Stimulated activated CD8-positive, alpha-beta memory T cell treated with anti-CD3 and anti-CD28 coated beads, Interleukin-7, amount 100 ng/mL, for 4 hours (primary cell): ENCODE measurements around the gene CAMSAP1.
"Not testable (repeated sequence)": the region's sequence is repeated elsewhere in the genome, so short reads cannot be mapped to it uniquely, and the experiment has no call there.

Experiments
- DNase-seq, 2 donors: peaks; one replicate each; pipeline ENCODE4 v3.0.0-alpha.2; 2020; ENCODE audit warnings: low read depth in 2 of 2

The CAMSAP1 gene

GRCh38 chr9:135907431-135908092 lies at the start of gene CAMSAP1:
TSS of gene CAMSAP1 (minus strand) at chr9:135907546. CDS start at chr9:135907159, 387 bp downstream.
- DNase-seq: peak; percentile 86 to 92

DNA sequence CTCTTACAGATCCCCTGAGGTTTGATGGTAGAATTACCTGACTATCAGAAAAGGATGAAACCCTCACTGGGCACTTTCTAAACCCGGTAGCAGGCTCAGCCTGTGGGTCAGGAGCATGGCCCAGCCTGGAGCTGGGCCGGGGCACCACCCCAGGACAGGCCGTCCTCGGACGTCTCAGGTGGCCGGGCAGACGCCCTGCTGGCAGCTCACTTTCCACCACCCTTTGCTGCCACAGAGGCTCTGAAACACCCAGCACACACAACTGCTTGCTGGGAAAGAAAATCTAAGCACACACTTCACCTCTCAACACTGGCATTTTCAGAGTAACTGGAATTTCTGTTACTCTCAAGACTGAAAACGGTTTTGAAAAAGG lies 49.4 kb upstream of the CAMSAP1 start:
- DNase-seq: no peak

- no peak for DNase-seq
Measured at GRCh38 chr9:135955934-135956801, 48.8 kb upstream of the CAMSAP1 start.

GRCh38 chr9:135952664-135953206 lies 45.4 kb upstream of the CAMSAP1 start:
- DNase-seq: no peak

DNA sequence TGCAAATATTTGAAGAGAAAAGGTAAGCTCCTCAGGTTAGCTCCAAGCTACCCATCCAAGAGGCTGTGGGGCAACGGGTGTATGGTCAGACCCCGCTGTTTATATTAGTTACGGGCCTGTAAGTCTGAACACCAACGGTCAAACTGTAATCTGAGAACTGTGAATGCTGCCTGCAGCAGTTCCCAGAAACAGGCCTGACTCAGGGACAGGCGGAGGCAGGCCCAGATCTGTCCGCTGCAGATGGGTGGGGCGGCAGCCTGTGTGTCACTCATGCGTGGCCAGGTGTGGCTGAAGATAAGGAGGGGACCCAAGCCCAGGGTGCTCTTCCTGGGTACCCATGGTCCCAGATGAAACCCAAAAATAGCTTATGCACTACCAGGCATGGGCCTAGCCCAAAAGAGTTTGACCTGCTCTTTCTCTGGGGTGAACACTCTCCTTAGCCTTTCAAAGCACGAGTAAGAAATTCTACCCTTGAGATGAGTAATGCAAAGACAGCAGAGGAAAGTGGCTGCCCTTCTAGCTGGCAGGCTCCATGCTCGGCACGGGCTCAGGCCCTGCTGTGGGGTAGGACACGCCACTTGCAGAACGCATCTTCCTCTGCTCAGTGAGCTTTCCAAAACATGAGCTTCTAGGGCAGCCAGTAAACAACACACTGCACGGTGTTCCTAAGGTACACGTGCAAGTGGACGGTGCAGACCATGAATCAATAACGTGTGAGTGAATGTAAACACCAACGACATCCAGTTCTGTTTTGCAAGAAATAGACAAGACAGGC lies 44.7 kb upstream of the CAMSAP1 start:
- DNase-seq: no peak

- not testable (repeated sequence) for DNase-seq
Measured at GRCh38 chr9:135951310-135951709, 44.0 kb upstream of the CAMSAP1 start.

GRCh38 chr9:135950841-135951240 lies 43.5 kb upstream of the CAMSAP1 start:
- not testable (repeated sequence) for DNase-seq

- no peak for DNase-seq
Measured at GRCh38 chr9:135950135-135950682, 42.9 kb upstream of the CAMSAP1 start.

GRCh38 chr9:135949501-135950134 lies 42.3 kb upstream of the CAMSAP1 start:
- no peak for DNase-seq

DNA sequence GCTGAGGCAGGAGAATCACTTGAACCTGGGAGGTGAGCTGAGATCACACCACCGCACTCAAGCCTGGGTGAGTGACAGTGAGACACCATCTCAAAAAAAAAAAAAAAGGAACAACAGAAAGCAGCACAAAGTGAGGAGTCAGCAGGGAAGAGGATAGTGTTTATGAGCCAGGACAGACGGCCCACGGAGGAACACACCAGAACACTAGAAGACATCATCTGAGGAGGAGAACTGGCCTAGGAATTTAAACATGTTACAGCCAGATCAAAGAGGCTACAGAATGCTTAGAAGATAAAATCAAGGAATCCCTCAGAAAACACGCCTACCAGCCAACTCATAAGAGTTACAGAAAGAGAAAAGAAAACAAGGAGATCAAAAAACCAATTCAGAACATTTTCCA lies 41.6 kb upstream of the CAMSAP1 start:
- DNase-seq: no peak

DNA sequence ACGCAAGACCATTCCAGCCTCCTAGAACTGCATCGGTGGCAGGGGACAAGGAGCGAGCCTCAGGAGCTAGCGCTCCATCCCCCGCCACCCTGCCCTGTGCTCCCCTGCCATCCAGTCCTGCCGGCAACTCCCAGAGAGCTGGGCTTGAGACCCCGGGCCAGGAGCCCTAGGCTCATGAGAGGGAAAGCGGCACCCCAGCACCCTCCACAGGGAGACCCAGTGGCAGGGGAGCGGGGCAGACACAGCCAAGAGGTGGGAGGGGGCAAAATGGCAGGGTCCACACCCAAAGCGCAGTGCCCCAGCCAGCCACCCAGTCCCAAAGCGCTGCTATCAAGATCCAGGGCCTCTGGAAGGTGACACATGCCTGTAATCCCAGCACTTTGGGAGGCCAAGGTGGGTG lies 41.1 kb upstream of the CAMSAP1 start:
- no peak for DNase-seq

DNA sequence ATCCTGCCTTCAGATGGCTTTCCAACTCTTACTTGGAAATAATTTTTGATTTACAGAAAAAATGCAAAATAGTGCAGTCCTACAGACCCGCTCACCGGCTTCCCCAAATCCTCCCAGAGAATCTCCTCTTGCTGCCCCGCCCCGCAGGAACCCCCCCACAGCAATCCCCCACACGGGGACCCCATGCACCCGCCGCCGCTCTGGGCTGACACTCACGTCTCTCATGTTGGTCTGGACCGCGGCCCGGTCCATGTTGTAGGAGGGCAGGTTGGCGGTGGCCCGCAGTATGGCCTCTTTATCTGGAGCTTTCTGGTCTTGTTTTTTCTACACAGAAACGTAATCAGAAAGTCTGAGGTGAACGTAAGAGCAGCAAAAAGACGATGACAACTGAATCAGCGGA lies 40.2 kb upstream of the CAMSAP1 start:
- DNase-seq: no peak

GRCh38 chr9:135947105-135947504 lies 39.8 kb upstream of the CAMSAP1 start:
- DNase-seq: not testable (repeated sequence)

DNA sequence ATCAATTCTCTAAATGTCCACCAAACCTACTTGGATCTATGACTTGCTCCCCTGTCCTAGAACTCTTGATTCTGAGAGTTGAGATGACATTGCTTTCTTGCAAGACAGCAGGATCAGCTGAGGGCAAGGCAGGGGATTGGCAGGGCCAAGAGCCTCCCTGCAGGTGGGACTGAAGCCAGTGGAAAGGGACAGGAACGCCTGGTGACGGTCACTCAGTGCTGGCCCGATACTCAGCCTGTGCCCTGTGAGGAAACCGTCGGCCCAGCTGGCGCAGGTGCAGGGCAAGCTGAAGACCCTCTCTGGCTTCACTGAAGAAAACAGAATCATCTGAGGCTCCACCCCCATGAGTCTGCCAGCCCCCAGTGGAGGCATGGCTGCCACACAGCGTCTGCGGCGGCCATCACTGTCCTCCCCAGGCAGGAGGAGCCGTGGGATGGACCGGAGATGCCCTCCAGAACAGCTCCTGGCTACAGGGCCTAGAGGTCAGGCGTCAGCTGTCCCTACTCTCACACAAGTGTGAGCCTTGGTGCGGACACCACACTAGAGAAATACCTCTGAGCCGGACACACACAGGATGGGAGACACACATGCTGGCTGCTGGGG lies 39.1 kb upstream of the CAMSAP1 start:
- DNase-seq: no peak

DNA sequence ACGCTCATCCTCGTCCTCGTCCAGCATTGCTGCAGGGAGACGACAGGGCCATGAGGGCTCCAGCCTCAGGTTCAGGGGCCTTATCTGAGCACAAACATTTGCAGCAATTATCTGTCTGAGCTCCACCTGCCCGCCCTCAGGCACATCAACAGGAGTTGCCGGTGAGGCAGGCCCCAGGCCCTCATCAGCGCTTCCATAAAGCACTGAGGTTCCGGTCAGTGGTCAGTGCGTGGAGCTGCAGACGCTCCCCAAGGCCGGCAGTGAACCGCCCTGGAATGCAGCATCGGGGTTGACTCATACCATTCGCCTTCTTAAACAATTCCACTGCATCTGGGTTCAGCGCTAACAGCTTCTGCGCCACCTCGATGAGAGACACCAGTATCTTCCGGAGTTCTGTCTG lies 38.6 kb upstream of the CAMSAP1 start:
- no peak for DNase-seq

- DNase-seq: no peak
Measured at GRCh38 chr9:135944444-135945252, 37.3 kb upstream of the CAMSAP1 start.

DNA sequence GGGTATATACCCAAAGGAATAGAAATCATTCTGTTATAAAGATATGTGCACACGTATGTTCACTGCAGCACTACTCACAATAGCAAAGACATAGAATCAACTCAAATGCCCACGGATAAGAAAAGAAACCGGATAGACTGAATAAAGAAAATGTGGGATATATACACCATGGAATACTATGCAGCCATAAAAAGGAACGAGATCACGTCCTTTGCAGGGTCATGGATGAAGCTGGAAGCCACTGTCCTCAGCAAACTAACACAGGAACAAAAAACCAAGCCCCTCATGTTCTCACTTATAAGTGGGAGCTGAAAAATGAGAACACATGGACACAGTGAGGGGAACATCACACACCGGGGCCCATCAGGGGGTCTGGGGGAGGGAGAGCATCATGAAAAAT lies 36.3 kb upstream of the CAMSAP1 start:
- DNase-seq: not testable (repeated sequence)

DNA sequence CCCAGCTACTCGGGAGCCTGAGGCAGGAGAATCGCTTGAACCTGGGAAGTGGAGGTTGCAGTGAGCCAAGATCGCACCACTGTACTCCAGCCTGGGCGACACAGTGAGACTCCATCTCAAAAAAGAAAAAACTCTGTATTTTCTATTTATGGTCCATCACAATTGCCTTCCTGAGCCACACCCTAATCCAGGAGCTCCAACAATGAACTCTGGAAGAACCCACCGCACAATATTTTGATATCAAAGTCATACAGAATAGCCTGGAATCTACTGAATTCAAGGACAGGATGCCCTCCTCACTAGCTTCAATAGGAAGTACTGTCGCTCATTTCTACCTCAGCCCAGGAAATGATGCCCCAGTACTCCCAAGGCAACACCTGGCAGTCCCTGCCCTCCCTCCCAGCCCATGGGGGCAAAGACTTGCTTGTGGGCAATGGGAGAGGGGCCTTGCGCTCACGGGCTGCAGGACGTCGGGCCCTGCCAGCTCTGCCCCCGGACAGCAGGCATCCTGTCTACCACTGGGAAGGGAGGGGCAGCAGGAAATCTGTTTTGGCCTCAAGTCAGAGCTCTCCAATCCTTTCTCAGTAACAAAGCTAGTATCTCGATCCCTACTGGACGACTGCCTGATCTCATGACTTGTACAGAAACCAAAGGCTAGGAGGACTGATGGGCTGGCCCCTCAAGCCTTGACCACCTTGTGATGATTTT lies 34.1 kb upstream of the CAMSAP1 start:
- DNase-seq: no peak
